Liver (tissue), 9 donors: ENCODE data around the gene USH2A. TPM values are rescaled to one million over a fixed set of nuclear protein-coding genes. Genes with fewer than 3 reads are reported as not detected.

Experiments
- DNase-seq: peaks from one replicate; pipeline ENCODE4 v3.0.0-alpha.2; 2017; ENCODE audit warnings: low spot score
- H3K27ac ChIP-seq, 2 donors: one replicate each; pipeline ENCODE4 v1.7.0; 2013; ENCODE audit warnings: inconsistent platforms in 2 of 2, low read length in 2 of 2, control low read depth in 1 of 2, low read depth in 1 of 2, mild to moderate bottlenecking in 1 of 2
- H3K27me3 ChIP-seq, 4 donors: one replicate each; pipeline versions ENCODE4 v1.6.1 to v1.7.0; 2013; ENCODE audit warnings: low read length in 3 of 4, inconsistent platforms in 1 of 4, mild to moderate bottlenecking in 1 of 4, moderate library complexity in 1 of 4; ENCODE audit not compliant: control insufficient read depth in 4 of 4, insufficient read depth in 4 of 4
- H3K36me3 ChIP-seq, 4 donors: one replicate each; pipeline versions ENCODE4 v1.6.1 to v1.7.0; 2013; ENCODE audit warnings: low read length in 3 of 4, mild to moderate bottlenecking in 3 of 4, low read depth in 1 of 4, moderate library complexity in 1 of 4; ENCODE audit not compliant: control insufficient read depth in 4 of 4, insufficient read depth in 3 of 4
- H3K4me1 ChIP-seq, 4 donors: one replicate each; pipeline versions ENCODE4 v1.6.1 to v1.7.0; 2013; ENCODE audit warnings: low read length in 3 of 4, mild to moderate bottlenecking in 3 of 4, moderate library complexity in 1 of 4; ENCODE audit not compliant: control insufficient read depth in 4 of 4, insufficient read depth in 4 of 4
- H3K4me3 ChIP-seq, 3 donors: one replicate each; pipeline versions ENCODE4 v1.6.1 to v1.7.0; 2013; ENCODE audit warnings: low read length in 3 of 3, control low read depth in 1 of 3, low read depth in 1 of 3, mild to moderate bottlenecking in 1 of 3
- H3K9ac ChIP-seq, 2 donors: one replicate each; pipeline ENCODE4 v1.7.0; 2013; ENCODE audit warnings: low read length in 2 of 2, mild to moderate bottlenecking in 2 of 2, moderate library complexity in 2 of 2, control low read depth in 1 of 2, low read depth in 1 of 2
- H3K9me3 ChIP-seq, 4 donors: one replicate each; pipeline versions ENCODE4 v1.6.1 to v1.7.0; 2013; ENCODE audit warnings: low read length in 3 of 4; ENCODE audit not compliant: control insufficient read depth in 4 of 4
- ATF3 ChIP-seq: IDR thresholded peaks from 2 replicates; pipeline ENCODE4 v1.6.1; 2016; ENCODE audit warnings: antibody characterized with exemption
- EGR1 ChIP-seq, 2 donors: IDR thresholded peaks; 2 replicates each; pipeline ENCODE4 v1.6.1; 2016 to 2018; ENCODE audit warnings: antibody characterized with exemption in 2 of 2, low read depth in 2 of 2
- FOXA1 ChIP-seq: IDR thresholded peaks from 2 replicates; pipeline ENCODE4 v1.6.1; 2016; ENCODE audit warnings: antibody characterized with exemption
- FOXA2 ChIP-seq: IDR thresholded peaks from 2 replicates; pipeline ENCODE4 v1.6.1; 2016; ENCODE audit warnings: antibody characterized with exemption
- GABPA ChIP-seq, 2 donors: IDR thresholded peaks in 1 of 2; conservative IDR thresholded peaks in 1 of 2; 2 replicates each; pipeline ENCODE4 v1.6.1; 2016; ENCODE audit warnings: antibody characterized with exemption in 2 of 2, mild to moderate bottlenecking in 1 of 2, moderate library complexity in 1 of 2
- HNF4A ChIP-seq, 2 donors: conservative IDR thresholded peaks; 2 replicates each; pipeline ENCODE4 v1.6.1; 2016; ENCODE audit warnings: antibody characterized with exemption in 2 of 2, mild to moderate bottlenecking in 2 of 2
- HNF4G ChIP-seq: IDR thresholded peaks from 2 replicates; pipeline ENCODE4 v1.6.1; 2016; ENCODE audit warnings: antibody characterized with exemption
- JUND ChIP-seq, 2 donors: IDR thresholded peaks; 2 replicates each; pipeline ENCODE4 v1.6.1; 2016; ENCODE audit warnings: antibody characterized with exemption in 2 of 2
- MAX ChIP-seq: IDR thresholded peaks from 2 replicates; pipeline ENCODE4 v1.6.1; 2016; ENCODE audit warnings: antibody characterized with exemption
- RAD21 ChIP-seq, 2 donors: IDR thresholded peaks; 2 replicates each; pipeline ENCODE4 v1.6.1; 2016; ENCODE audit warnings: antibody characterized with exemption in 2 of 2, mild to moderate bottlenecking in 2 of 2
- RXRA ChIP-seq, 2 donors: IDR thresholded peaks; 2 replicates each; pipeline ENCODE4 v1.6.1; 2017 to 2018; ENCODE audit warnings: antibody characterized with exemption in 2 of 2, mild to moderate bottlenecking in 1 of 2
- SP1 ChIP-seq: IDR thresholded peaks from 2 replicates; pipeline ENCODE4 v1.6.1; 2018; ENCODE audit warnings: antibody characterized with exemption, mild to moderate bottlenecking
- TAF1 ChIP-seq: conservative IDR thresholded peaks from 2 replicates; pipeline ENCODE4 v1.6.1; 2016; ENCODE audit warnings: antibody characterized with exemption, mild to moderate bottlenecking
- WGBS: extraction: QIAGEN DNeasy Blood & Tissue Kit; methylation state at CpG from one replicate; pipeline ENCODE4 v1.1.7; 2013; 5-methylcytosine and 5-hydroxymethylcytosine counted together
- polyA plus RNA-seq, 2 donors: library from polyadenylated mRNA; stranded (reverse) in 1 of 2; unstranded in 1 of 2; fragments of 200-250 nt in 1 of 2; fragments of >200 nt in 1 of 2; fragmentation: Nextera tagmentation in 1 of 2; extraction: Ambion mirVana in 1 of 2; gene quantifications; one replicate each; pipeline versions ENCODE4 v1.2.1 to v1.2.3, GENCODE V29; 2013 to 2015
- total RNA-seq, 2 donors: library from RNA; depleted of rRNA; stranded (reverse); fragments of >200 nt; gene quantifications; one replicate each; pipeline ENCODE4 v1.2.3, GENCODE V29; 2014
- TF ChIP-seq, protein P1 (sequence below): IDR thresholded peaks from 2 replicates; pipeline ENCODE4 v1.6.1; 2016; ENCODE audit warnings: antibody characterized with exemption
- TF ChIP-seq, protein P2 (sequence below): IDR thresholded peaks from 2 replicates; pipeline ENCODE4 v1.6.1; 2016; ENCODE audit warnings: antibody characterized with exemption, mild to moderate bottlenecking
- donor health status: healthy.
- donor health status: healthy.
- donor health status: healthy.
- donor health status: healthy.
- donor health status: healthy.

Gene USH2A
- total and polyA plus RNA-seq, 4 donors, result 0.14 to 1.0 (median 0.31) TPM

DNA sequence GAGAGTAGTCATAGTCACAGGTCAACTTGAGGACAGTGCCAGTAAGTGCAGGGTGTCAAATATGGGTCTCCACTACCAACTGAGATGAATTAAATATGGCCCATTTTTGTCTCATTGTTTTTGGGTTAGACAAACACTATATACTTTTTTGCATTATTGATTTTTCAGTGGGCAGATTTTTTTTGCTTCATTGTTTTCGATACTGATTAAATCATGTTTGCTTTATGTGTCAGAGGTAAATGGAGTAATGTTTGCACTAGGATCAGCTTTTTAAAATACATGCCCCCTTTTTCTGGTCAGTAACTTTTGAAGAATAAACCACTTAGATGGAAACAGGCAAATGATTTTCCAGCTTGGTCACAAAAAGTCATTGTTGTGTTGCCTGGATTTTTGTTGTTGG lies 199.0 kb downstream of the USH2A start:
- 42% methylated on average over 1 of the region's 1 CpG for WGBS
- Histone ChIP-seq H3K4me3 (no peak overlapping the region), H3K36me3 (no peaks in the 10 kb centered on the region), H3K9me3 (no peaks in the 10 kb centered on the region), H3K27ac (no peak overlapping the region), H3K9ac (no peak overlapping the region), H3K27me3 (no peaks in the 10 kb centered on the region), H3K4me1 (peaks cover 0 to 4% (median under 1%) of the 10 kb centered on the region in 4 donors)
- TF ChIP-seq GABPA (IDR thresholded peaks at IDR 0.05 in 1 of 2, conservative IDR thresholded peaks at IDR 0.05 in 1 of 2) (no peak), RXRA (IDR thresholded peaks at IDR 0.05) (peak in 1 of 2 donors; percentile 19), EGR1 (IDR thresholded peaks at IDR 0.05; ENCODE audit: low read depth in 2 of 2) (peak; percentile 65 to 79), SP1 (no peak), JUND (IDR thresholded peaks at IDR 0.05) (peak in 1 of 2 donors; percentile 25)
- DNase-seq, result no peak

- peaks cover 0 to 4% (median under 1%) of the 10 kb centered on the region in 4 donors for H3K4me1 ChIP-seq
- H3K9me3 ChIP-seq, result no peaks in the 10 kb centered on the region
- H3K27ac ChIP-seq, result no peak overlapping the region
- H3K4me3 ChIP-seq, result no peak overlapping the region
- H3K9ac ChIP-seq, result no peak overlapping the region
- WGBS, result 78% methylated on average over 4 of the region's 4 CpGs
- no peaks in the 10 kb centered on the region for H3K36me3 ChIP-seq
- no peak for TF ChIP-seq SP1
- TF ChIP-seq, protein P1, sequence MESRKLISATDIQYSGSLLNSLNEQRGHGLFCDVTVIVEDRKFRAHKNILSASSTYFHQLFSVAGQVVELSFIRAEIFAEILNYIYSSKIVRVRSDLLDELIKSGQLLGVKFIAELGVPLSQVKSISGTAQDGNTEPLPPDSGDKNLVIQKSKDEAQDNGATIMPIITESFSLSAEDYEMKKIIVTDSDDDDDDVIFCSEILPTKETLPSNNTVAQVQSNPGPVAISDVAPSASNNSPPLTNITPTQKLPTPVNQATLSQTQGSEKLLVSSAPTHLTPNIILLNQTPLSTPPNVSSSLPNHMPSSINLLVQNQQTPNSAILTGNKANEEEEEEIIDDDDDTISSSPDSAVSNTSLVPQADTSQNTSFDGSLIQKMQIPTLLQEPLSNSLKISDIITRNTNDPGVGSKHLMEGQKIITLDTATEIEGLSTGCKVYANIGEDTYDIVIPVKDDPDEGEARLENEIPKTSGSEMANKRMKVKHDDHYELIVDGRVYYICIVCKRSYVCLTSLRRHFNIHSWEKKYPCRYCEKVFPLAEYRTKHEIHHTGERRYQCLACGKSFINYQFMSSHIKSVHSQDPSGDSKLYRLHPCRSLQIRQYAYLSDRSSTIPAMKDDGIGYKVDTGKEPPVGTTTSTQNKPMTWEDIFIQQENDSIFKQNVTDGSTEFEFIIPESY, result no peak
- no peaks in the 10 kb centered on the region for H3K27me3 ChIP-seq
- DNase-seq, result no peak
These were observed 199.8 kb downstream of the USH2A start for GRCh38 chr1:216223486-216223885.

- 95% methylated on average over 2 of the region's 2 CpGs for WGBS
- H3K9ac ChIP-seq, result no peak overlapping the region
- no peak overlapping the region for H3K27ac ChIP-seq
- no peak for DNase-seq
- peaks cover 0 to 4% (median under 1%) of the 10 kb centered on the region in 4 donors for H3K4me1 ChIP-seq
- H3K9me3 ChIP-seq, result no peaks in the 10 kb centered on the region
- no peaks in the 10 kb centered on the region for H3K36me3 ChIP-seq
- TF ChIP-seq, protein P1, result no peak
- TF ChIP-seq EGR1 (IDR thresholded peaks at IDR 0.05; ENCODE audit: low read depth in 2 of 2), result no peak
- TF ChIP-seq SP1, result no peak
- TF ChIP-seq FOXA2, result no peak
- no peak for TF ChIP-seq RAD21 (IDR thresholded peaks at IDR 0.05)
- no peak for TF ChIP-seq ATF3
- no peak for TF ChIP-seq HNF4G
- no peak for TF ChIP-seq FOXA1
- TF ChIP-seq GABPA (IDR thresholded peaks at IDR 0.05 in 1 of 2, conservative IDR thresholded peaks at IDR 0.05 in 1 of 2), result no peak
- TF ChIP-seq HNF4A (conservative IDR thresholded peaks at IDR 0.05), result no peak
- TF ChIP-seq, protein P2, sequence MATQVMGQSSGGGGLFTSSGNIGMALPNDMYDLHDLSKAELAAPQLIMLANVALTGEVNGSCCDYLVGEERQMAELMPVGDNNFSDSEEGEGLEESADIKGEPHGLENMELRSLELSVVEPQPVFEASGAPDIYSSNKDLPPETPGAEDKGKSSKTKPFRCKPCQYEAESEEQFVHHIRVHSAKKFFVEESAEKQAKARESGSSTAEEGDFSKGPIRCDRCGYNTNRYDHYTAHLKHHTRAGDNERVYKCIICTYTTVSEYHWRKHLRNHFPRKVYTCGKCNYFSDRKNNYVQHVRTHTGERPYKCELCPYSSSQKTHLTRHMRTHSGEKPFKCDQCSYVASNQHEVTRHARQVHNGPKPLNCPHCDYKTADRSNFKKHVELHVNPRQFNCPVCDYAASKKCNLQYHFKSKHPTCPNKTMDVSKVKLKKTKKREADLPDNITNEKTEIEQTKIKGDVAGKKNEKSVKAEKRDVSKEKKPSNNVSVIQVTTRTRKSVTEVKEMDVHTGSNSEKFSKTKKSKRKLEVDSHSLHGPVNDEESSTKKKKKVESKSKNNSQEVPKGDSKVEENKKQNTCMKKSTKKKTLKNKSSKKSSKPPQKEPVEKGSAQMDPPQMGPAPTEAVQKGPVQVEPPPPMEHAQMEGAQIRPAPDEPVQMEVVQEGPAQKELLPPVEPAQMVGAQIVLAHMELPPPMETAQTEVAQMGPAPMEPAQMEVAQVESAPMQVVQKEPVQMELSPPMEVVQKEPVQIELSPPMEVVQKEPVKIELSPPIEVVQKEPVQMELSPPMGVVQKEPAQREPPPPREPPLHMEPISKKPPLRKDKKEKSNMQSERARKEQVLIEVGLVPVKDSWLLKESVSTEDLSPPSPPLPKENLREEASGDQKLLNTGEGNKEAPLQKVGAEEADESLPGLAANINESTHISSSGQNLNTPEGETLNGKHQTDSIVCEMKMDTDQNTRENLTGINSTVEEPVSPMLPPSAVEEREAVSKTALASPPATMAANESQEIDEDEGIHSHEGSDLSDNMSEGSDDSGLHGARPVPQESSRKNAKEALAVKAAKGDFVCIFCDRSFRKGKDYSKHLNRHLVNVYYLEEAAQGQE, result no peak
- no peak for TF ChIP-seq TAF1
- no peak for TF ChIP-seq MAX
- no peaks in the 10 kb centered on the region for H3K27me3 ChIP-seq
- H3K4me3 ChIP-seq, result no peak overlapping the region
These were observed 201.0 kb downstream of the USH2A start for GRCh38 chr1:216222288-216222687.
